NCI-H2196 (cell line): ENCODE results near the gene NUP133.

Experiments used
- DNase-seq: peaks from one replicate; lab custom pipeline; 2025; ENCODE audit not compliant: unreplicated experiment; lab: John Stamatoyannopoulos, UW

NUP133 gene

GRCh38 chr1:229452956-229453801 is 55.0 kb downstream of the NUP133 start:
- DNase-seq, result peak; percentile 19

GRCh38 chr1:229448845-229449244 is 59.3 kb downstream of the NUP133 start:
- no peak for DNase-seq

- no peak for DNase-seq
These were observed 59.8 kb downstream of the NUP133 start for GRCh38 chr1:229448354-229448753.

- no peak for DNase-seq
These were observed 60.3 kb downstream of the NUP133 start for GRCh38 chr1:229447809-229448252.

GRCh38 chr1:229445828-229446227 is 62.3 kb downstream of the NUP133 start:
- no peak for DNase-seq

GRCh38 chr1:229440851-229441537 is 67.1 kb downstream of the NUP133 start:
- no peak for DNase-seq

- no peak for DNase-seq
These were observed 70.1 kb downstream of the NUP133 start for GRCh38 chr1:229438021-229438420.

- no peak for DNase-seq
These were observed 70.7 kb downstream of the NUP133 start for GRCh38 chr1:229437443-229437842.

- DNase-seq, result no peak
These were observed 71.9 kb downstream of the NUP133 start for GRCh38 chr1:229436201-229436600.

- DNase-seq, result no peak
These were observed 73.5 kb downstream of the NUP133 start for GRCh38 chr1:229434641-229435051.

- DNase-seq, result no peak
These were observed 74.0 kb downstream of the NUP133 start, which contains the start of gene ACTA1 for GRCh38 chr1:229434005-229434640. Gene ACTA1 (minus strand): TSS chr1:229434094. CDS start chr1:229433115, 979 bp downstream.

- no peak for DNase-seq
These were observed 74.7 kb downstream of the NUP133 start for GRCh38 chr1:229433364-229434004.

- no peak for DNase-seq
These were observed 75.2 kb downstream of the NUP133 start for GRCh38 chr1:229432905-229433304.

GRCh38 chr1:229432116-229432461 is 76.1 kb downstream of the NUP133 start:
- no peak for DNase-seq

- no peak for DNase-seq
These were observed 76.6 kb downstream of the NUP133 start for GRCh38 chr1:229431284-229432115.

GRCh38 chr1:229430761-229431283 is 77.3 kb downstream of the NUP133 start:
- DNase-seq, result no peak

- DNase-seq, result no peak
These were observed 79.9 kb downstream of the NUP133 start for GRCh38 chr1:229428256-229428655.

GRCh38 chr1:229427572-229427971 is 80.6 kb downstream of the NUP133 start:
- no peak for DNase-seq

GRCh38 chr1:229425564-229426159 is 82.5 kb downstream of the NUP133 start:
- DNase-seq, result no peak

- DNase-seq, result no peak
These were observed 87.4 kb downstream of the NUP133 start for GRCh38 chr1:229420765-229421164.
